A549 (cell line): ENCODE results near the gene GFER.

Experiments used
- CBX2 ChIP-seq: fragments of 200-600 bp; sonication (generic); IDR thresholded peaks from 2 replicates; pipeline ENCODE4 v1.6.1; 2016; ENCODE audit warnings: low read depth, mild to moderate bottlenecking, borderline replicate concordance
- CBX8 ChIP-seq: fragments of 200-600 bp; sonication (generic); IDR thresholded peaks from 2 replicates; pipeline ENCODE4 v1.6.1; 2016
- EP300 ChIP-seq, 2 experiments: fragments of >200 bp; sonication (Bioruptor Twin); formaldehyde crosslinking; IDR thresholded peaks; 2 replicates in 1 of 2; 3 replicates in 1 of 2; pipeline ENCODE4 v1.6.1; 2016 to 2017
- FOXS1 ChIP-seq: fragments of 250-450 bp; sonication (Bioruptor Pico); IDR thresholded peaks from 2 replicates; pipeline ENCODE4 v1.5.0; 2020; ENCODE audit warnings: mild to moderate bottlenecking, moderate library complexity
- KDM5A ChIP-seq: fragments of 200-600 bp; sonication (generic); IDR thresholded peaks from 2 replicates; pipeline ENCODE4 v1.6.1; 2016; ENCODE audit warnings: antibody characterized with exemption, mild to moderate bottlenecking
- MAFK ChIP-seq: fragments of 450-650 bp; IDR thresholded peaks from 2 replicates; pipeline ENCODE4 v1.6.1; 2014; ENCODE audit not compliant: partially characterized antibody
- NFE2L2 ChIP-seq: fragments of 150-350 bp; conservative IDR thresholded peaks from 2 replicates; pipeline ENCODE4 v1.6.1; 2014; ENCODE audit warnings: low read length
- NR3C1 ChIP-seq: fragments of >200 bp; sonication (Bioruptor Twin); formaldehyde crosslinking; IDR thresholded peaks from 3 replicates; pipeline ENCODE4 v1.6.1; 2017
- POLR2AphosphoS2 ChIP-seq: conservative IDR thresholded peaks from 2 replicates; pipeline ENCODE4 v1.6.1; 2012; ENCODE audit warnings: low read length, improper control_type of control experiment, inconsistent platforms
- RAD21 ChIP-seq, 2 experiments: fragments of >200 bp in 1 of 2; sonication (Bioruptor Twin) in 1 of 2; formaldehyde crosslinking in 1 of 2; IDR thresholded peaks in 1 of 2; conservative IDR thresholded peaks in 1 of 2; 2 replicates in 1 of 2; 3 replicates in 1 of 2; pipeline ENCODE4 v1.6.1; 2012 to 2018; ENCODE audit warnings: inconsistent platforms in 1 of 2
- RCOR1 ChIP-seq: fragments of 150-350 bp; IDR thresholded peaks from 2 replicates; pipeline ENCODE4 v1.6.1; 2014; ENCODE audit warnings: antibody characterized with exemption, low read length, low read depth
- RFX5 ChIP-seq: fragments of 450-650 bp; IDR thresholded peaks from 2 replicates; pipeline ENCODE4 v1.7.1; 2014; ENCODE audit warnings: antibody characterized with exemption, mild to moderate bottlenecking, moderate library complexity
- TF ChIP-seq, protein P1 (sequence below): fragments of >200 bp; sonication (Bioruptor Twin); formaldehyde crosslinking; IDR thresholded peaks from 3 replicates; pipeline ENCODE4 v1.5.1; 2016
- TF ChIP-seq, protein P2 (sequence below): IDR thresholded peaks from 2 replicates; pipeline ENCODE4 v1.6.1; 2012

DNA sequence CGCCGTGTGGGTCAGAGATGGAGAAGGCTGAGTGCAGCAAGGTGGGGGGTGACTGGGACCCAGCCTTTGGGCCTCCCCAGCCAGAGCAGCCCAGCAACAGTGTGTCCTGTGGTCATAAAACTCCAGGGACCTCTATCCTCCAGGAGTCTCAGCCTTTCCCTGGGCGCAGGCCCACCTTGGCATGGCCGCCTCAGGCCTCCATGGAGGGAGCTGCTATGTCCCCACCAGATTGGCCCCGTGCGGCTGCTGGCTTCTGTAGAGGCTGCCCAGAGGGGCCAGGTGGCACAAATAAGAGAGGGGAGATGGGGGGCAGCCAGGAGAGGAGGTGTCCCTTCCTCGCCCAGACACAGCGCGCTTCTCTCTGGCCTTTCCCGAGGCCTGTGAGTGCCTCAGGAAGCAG, 3.2 kb downstream of the GFER start:
- TF ChIP-seq MAFK (no peak), CBX8 (no peak), POLR2AphosphoS2 (no peak), RAD21 (conservative IDR thresholded peaks at IDR 0.05 in 1 of 2, IDR thresholded peaks at IDR 0.05 in 1 of 2) (no peak), KDM5A (no peak), FOXS1 (CRISPR knock-in tag) (no peak), NR3C1 (no peak), RFX5 (no peak), CBX2 (no peak), NFE2L2 (no peak), RCOR1 (no peak), EP300 (IDR thresholded peaks at IDR 0.05) (no peak)
- TF ChIP-seq, protein P1, sequence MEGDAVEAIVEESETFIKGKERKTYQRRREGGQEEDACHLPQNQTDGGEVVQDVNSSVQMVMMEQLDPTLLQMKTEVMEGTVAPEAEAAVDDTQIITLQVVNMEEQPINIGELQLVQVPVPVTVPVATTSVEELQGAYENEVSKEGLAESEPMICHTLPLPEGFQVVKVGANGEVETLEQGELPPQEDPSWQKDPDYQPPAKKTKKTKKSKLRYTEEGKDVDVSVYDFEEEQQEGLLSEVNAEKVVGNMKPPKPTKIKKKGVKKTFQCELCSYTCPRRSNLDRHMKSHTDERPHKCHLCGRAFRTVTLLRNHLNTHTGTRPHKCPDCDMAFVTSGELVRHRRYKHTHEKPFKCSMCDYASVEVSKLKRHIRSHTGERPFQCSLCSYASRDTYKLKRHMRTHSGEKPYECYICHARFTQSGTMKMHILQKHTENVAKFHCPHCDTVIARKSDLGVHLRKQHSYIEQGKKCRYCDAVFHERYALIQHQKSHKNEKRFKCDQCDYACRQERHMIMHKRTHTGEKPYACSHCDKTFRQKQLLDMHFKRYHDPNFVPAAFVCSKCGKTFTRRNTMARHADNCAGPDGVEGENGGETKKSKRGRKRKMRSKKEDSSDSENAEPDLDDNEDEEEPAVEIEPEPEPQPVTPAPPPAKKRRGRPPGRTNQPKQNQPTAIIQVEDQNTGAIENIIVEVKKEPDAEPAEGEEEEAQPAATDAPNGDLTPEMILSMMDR = no peak
- TF ChIP-seq, protein P2, sequence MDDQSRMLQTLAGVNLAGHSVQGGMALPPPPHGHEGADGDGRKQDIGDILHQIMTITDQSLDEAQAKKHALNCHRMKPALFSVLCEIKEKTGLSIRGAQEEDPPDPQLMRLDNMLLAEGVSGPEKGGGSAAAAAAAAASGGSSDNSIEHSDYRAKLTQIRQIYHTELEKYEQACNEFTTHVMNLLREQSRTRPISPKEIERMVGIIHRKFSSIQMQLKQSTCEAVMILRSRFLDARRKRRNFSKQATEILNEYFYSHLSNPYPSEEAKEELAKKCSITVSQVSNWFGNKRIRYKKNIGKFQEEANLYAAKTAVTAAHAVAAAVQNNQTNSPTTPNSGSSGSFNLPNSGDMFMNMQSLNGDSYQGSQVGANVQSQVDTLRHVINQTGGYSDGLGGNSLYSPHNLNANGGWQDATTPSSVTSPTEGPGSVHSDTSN = no peak
